ENCODE results near the gene FLII.

DNA sequence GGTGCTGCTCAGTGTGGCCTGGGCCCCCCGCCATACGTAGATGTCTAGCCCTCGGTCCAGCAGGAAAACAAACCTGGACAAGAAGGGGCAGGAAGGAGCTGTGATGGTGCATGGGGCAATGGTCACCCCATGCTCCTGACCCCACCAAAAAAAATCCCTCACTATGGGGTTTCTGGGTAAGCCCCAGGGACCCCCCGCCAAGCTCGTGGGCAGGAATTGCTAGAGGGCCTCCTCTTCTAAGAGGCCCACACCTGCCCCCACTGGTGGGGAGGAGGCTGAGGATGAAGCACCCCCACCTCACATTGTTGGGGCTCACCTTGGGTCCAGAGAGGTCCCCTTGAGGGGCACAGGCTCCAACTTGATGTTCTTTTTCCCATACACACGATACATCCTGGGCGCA is 9.7 kb downstream of the FLII start:
- TF ChIP-seq, protein P1, sequence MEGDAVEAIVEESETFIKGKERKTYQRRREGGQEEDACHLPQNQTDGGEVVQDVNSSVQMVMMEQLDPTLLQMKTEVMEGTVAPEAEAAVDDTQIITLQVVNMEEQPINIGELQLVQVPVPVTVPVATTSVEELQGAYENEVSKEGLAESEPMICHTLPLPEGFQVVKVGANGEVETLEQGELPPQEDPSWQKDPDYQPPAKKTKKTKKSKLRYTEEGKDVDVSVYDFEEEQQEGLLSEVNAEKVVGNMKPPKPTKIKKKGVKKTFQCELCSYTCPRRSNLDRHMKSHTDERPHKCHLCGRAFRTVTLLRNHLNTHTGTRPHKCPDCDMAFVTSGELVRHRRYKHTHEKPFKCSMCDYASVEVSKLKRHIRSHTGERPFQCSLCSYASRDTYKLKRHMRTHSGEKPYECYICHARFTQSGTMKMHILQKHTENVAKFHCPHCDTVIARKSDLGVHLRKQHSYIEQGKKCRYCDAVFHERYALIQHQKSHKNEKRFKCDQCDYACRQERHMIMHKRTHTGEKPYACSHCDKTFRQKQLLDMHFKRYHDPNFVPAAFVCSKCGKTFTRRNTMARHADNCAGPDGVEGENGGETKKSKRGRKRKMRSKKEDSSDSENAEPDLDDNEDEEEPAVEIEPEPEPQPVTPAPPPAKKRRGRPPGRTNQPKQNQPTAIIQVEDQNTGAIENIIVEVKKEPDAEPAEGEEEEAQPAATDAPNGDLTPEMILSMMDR (conservative IDR thresholded peaks at IDR 0.05; ENCODE audit: low read depth in 2 of 2), result no peak
- TF ChIP-seq POLR2AphosphoS5 (IDR thresholded peaks at IDR 0.05; ENCODE audit: low read depth) (no peak), EZH2 (IDR thresholded peaks at IDR 0.05; ENCODE audit: low read depth, unreplicated experiment) (no peak)
